Mucosa of descending colon (tissue), 3 donors: ENCODE data around the gene TRDN. TPM values are rescaled to one million over a fixed set of nuclear protein-coding genes. Genes with fewer than 3 reads are reported as not detected.

ENCODE experiments used
- ATAC-seq: fragments of 200-7000 bp; cut with Tn5 transposase; one replicate; pipeline ENCODE4 v1.9.1; 2020; ENCODE audit warnings: mild to moderate bottlenecking, moderate library complexity
- DNase-seq, 3 donors: peaks; one replicate each; pipeline ENCODE4 v3.0.0-alpha.2; 2020
- H3K36me3 ChIP-seq: fragments of 200-600 bp; one replicate; pipeline ENCODE4 v1.8.0; 2021; ENCODE audit warnings: low read depth, mild to moderate bottlenecking
- H3K4me1 ChIP-seq: fragments of 200-600 bp; one replicate; pipeline ENCODE4 v1.8.0; 2021; ENCODE audit warnings: low read depth, mild to moderate bottlenecking
- H3K4me3 ChIP-seq: fragments of 200-600 bp; one replicate; pipeline ENCODE4 v1.8.0; 2021; ENCODE audit warnings: mild to moderate bottlenecking
- H3K9me3 ChIP-seq: fragments of 200-600 bp; one replicate; pipeline ENCODE4 v1.8.0; 2021; ENCODE audit warnings: mild to moderate bottlenecking
- intact Hi-C, 2 donors: fragments of 100-400 bp; cut with DNase I in 1 of 2; cut with micrococcal nuclease in 1 of 2; formaldehyde crosslinking; loops; one replicate each; pipeline versions ENCODE4 v1.11.0 to v1.11.1; 2022; cut with DNase I, micrococcal nuclease
- total RNA-seq, 3 donors: library from RNA; stranded (reverse); fragmentation: NEBNext Ultra II Directional in 2 of 3; extraction: Animal tissue kit (Norgen Biotek cat#: 25700) in 2 of 3; gene quantifications; one replicate each; pipeline versions ENCODE4 v1.2.1 to v1.2.4, GENCODE V29; 2021 to 2023
- TF ChIP-seq, protein P1 (sequence below): fragments of 200-600 bp; IDR thresholded peaks from one replicate; pipeline ENCODE4 v1.8.0; 2022; ENCODE audit warnings: antibody characterized with exemption, mild to moderate bottlenecking
- donor health status: DM: no; HTN: no; CAD: no; lungs with moderate emphysema.
- donor health status: DM: no; HTN: no; CAD: no.
- donor health status: DM: no; HTN: yes; CAD: no.

TRDN gene
- total RNA-seq, 3 donors from 2014 or later, result 0.12 to 0.51 TPM; not detected in 1

DNA sequence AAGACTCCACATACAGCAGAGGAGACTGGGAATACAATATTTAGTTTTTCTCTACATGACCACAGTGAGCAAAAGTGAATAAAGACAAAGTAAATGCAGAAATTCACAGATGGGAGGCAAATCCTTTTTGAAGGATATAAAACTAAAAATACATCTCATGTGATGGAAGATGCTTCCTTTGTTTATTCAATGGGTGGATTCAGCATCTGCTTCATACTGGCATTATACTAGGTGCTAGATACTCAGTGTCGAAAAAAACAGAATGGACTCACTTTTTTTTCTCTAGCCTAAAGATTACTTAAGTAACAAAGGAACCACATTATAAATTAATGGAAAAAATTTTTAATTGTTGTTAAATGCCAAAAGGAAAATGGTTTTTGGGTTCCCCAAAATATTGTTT, 216.2 kb downstream of the TRDN start:
- DNase-seq (no peak), ATAC-seq (no peak)
- Histone ChIP-seq H3K4me1 (no peaks in the 10 kb centered on the region), H3K4me3 (no peak overlapping the region), H3K9me3 (no peaks in the 10 kb centered on the region), H3K36me3 (no peaks in the 10 kb centered on the region)
- intact Hi-C loops, result no loop called here
- TF ChIP-seq, protein P1, sequence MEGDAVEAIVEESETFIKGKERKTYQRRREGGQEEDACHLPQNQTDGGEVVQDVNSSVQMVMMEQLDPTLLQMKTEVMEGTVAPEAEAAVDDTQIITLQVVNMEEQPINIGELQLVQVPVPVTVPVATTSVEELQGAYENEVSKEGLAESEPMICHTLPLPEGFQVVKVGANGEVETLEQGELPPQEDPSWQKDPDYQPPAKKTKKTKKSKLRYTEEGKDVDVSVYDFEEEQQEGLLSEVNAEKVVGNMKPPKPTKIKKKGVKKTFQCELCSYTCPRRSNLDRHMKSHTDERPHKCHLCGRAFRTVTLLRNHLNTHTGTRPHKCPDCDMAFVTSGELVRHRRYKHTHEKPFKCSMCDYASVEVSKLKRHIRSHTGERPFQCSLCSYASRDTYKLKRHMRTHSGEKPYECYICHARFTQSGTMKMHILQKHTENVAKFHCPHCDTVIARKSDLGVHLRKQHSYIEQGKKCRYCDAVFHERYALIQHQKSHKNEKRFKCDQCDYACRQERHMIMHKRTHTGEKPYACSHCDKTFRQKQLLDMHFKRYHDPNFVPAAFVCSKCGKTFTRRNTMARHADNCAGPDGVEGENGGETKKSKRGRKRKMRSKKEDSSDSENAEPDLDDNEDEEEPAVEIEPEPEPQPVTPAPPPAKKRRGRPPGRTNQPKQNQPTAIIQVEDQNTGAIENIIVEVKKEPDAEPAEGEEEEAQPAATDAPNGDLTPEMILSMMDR, result no peak

DNA sequence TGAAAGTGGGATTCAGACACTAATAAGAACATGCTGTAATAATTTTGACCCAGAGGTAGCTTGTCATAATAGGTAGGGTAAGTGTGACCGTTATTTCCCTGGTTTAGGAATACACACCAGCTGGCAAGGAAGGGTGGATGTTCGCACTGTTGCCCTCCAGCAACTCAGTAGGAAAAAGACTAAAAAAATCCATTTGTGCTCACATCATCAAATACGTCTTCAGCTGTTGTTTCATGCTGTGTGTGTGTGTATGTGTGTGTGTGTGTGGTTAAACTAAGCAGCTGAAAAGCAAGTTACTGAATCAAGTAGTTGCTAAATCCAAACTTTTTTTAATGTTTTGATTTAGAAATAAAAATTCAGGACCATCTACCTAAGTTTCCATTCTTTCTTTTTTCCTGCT, 218.7 kb downstream of the TRDN start:
- ATAC-seq, result no peak
- Histone ChIP-seq H3K9me3 (no peaks in the 10 kb centered on the region), H3K4me3 (no peak overlapping the region), H3K4me1 (no peaks in the 10 kb centered on the region), H3K36me3 (no peaks in the 10 kb centered on the region)
- TF ChIP-seq, protein P1, result no peak
- no peak for DNase-seq
- intact Hi-C loops, result loop anchor here (10.0 kb wide), 1 partner anchor 297 kb away; no protein-coding TSS in a partner anchor

DNA sequence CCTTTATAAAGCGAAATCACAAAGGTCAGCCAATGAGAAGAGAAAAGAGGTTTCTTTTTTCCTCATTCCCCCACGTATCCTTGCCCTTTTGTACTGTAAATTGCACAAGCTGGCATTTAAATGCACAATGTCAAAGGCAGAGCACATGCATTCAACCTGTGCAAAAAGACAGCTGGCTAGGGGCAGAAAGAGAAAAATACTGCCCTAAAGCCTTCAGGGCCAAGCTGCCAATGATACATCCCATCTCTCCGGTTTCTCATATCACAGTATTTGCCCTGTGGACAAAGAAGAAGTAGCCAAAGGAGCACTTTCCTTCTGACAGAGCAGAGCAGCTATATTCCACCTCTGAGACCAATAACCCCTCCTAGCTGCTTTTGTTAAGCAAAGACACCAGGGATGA, 219.2 kb downstream of the TRDN start:
- intact Hi-C loops, result loop anchor here (10.0 kb wide), 1 partner anchor 297 kb away; no protein-coding TSS in a partner anchor
- Histone ChIP-seq H3K9me3 (no peaks in the 10 kb centered on the region), H3K4me3 (no peak overlapping the region), H3K36me3 (no peaks in the 10 kb centered on the region), H3K4me1 (no peaks in the 10 kb centered on the region)
- DNase-seq (no peak), ATAC-seq (no peak)
- TF ChIP-seq, protein P1, result no peak

DNA sequence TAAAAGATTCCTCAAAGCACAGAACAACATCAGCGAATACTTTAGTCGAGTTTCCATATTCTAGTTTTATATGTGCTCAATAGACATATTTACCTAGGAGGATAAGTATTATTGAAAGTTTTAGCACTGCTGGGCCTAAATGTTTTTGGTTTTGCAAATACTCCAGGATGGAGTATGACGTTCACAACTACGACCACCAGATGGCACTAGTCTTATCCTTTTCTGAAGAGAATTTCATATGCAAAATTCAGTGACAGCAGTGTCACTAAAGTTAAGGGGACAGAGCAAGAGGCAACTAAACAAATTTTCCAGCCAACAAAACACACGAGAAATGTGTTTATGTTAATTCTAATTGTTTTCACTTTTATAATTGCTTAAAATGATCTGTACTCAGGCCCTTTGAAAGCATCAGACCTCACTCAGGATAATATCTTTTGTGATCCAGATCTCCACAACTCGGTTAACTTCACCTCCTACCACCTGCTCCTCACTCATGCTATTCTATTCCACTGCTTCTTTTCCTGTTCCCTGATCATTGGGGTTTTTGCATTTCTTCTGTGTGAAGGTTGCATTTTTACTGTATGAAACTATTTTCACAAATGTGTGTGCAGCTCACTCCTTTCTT, 220.8 kb downstream of the TRDN start:
- no peaks in the 10 kb centered on the region for H3K36me3 ChIP-seq
- DNase-seq (peak in 1 of 3 donors; percentile 72), ATAC-seq (peak; percentile 37)
- intact Hi-C loops, result loop anchor here (10.0 kb wide), 1 partner anchor 299 kb away; no protein-coding TSS in a partner anchor
- H3K4me3 ChIP-seq, result no peak overlapping the region
- TF ChIP-seq, protein P1, result peak; percentile 34
- no peaks in the 10 kb centered on the region for H3K9me3 ChIP-seq
- H3K4me1 ChIP-seq, result no peaks in the 10 kb centered on the region

DNA sequence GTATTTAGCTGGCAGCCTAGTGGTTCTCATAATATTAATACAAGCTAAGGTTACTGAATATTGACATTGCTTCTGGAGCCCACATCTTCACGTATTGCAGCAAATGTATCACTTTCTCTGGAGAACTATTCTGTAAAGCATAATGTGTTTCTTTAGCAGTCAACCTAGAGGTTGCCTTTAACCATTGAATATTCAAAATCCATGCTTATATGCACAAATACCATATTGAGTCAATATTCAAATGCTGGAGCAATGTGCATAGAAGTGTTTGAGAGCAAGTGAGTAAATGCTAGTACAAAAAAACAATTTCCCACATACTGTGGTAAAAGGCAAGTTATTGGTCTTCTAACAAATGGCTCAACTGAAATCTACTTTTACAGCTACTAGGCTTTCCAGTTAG, 231.8 kb downstream of the TRDN start:
- intact Hi-C loops, result no loop called here
- H3K4me3 ChIP-seq, result no peak overlapping the region
- no peaks in the 10 kb centered on the region for H3K36me3 ChIP-seq
- no peak for DNase-seq
- ATAC-seq, result no peak
- H3K4me1 ChIP-seq, result no peaks in the 10 kb centered on the region
- TF ChIP-seq, protein P1, result no peak
- H3K9me3 ChIP-seq, result no peaks in the 10 kb centered on the region
